ENCODE measurements around the gene CMTM6. TPM values are rescaled to one million over a fixed set of nuclear protein-coding genes. Genes with fewer than 3 reads are reported as not detected.
"Not testable (repeated sequence)": the region's sequence is repeated elsewhere in the genome, so short reads cannot be mapped to it uniquely, and the experiment has no call there.

CMTM6 gene
- total RNA-seq, 1 donor from 2014 or later = 309 TPM

- not testable (repeated sequence) for DNase-seq (ENCODE audit: low spot score)
Measured at GRCh38 chr3:32466808-32467207, 35.8 kb downstream of the CMTM6 start.

- DNase-seq (ENCODE audit: low spot score) = not testable (repeated sequence)
Measured at GRCh38 chr3:32464726-32465125, 37.9 kb downstream of the CMTM6 start.

- DNase-seq (ENCODE audit: low spot score) = not testable (repeated sequence)
Measured at GRCh38 chr3:32463415-32463814, 39.2 kb downstream of the CMTM6 start.

GRCh38 chr3:32462191-32462986 is 40.3 kb downstream of the CMTM6 start:
- not testable (repeated sequence) for DNase-seq (ENCODE audit: low spot score)

GRCh38 chr3:32460817-32461496 is 41.7 kb downstream of the CMTM6 start:
- not testable (repeated sequence) for DNase-seq (ENCODE audit: low spot score)

- DNase-seq (ENCODE audit: low spot score) = peak; percentile 30
Measured at GRCh38 chr3:32460031-32460749, 42.5 kb downstream of the CMTM6 start.

GRCh38 chr3:32459450-32459849 is 43.2 kb downstream of the CMTM6 start:
- no peak for DNase-seq (ENCODE audit: low spot score)

GRCh38 chr3:32457971-32458471 is 44.6 kb downstream of the CMTM6 start:
- peak; percentile 34 for DNase-seq (ENCODE audit: low spot score)

GRCh38 chr3:32456429-32457130 is 46.1 kb downstream of the CMTM6 start:
- no peak for DNase-seq (ENCODE audit: low spot score)

- DNase-seq (ENCODE audit: low spot score) = no peak
Measured at GRCh38 chr3:32455609-32456428, 46.8 kb downstream of the CMTM6 start.

GRCh38 chr3:32454731-32455608 is 47.7 kb downstream of the CMTM6 start:
- no peak for DNase-seq (ENCODE audit: low spot score)

GRCh38 chr3:32454111-32454510 is 48.5 kb downstream of the CMTM6 start:
- DNase-seq (ENCODE audit: low spot score) = no peak

- no peak for DNase-seq (ENCODE audit: low spot score)
Measured at GRCh38 chr3:32453346-32453745, 49.3 kb downstream of the CMTM6 start.

- no peak for DNase-seq (ENCODE audit: low spot score)
Measured at GRCh38 chr3:32452009-32452408, 50.6 kb downstream of the CMTM6 start.

GRCh38 chr3:32450992-32451659 is 51.5 kb downstream of the CMTM6 start:
- DNase-seq (ENCODE audit: low spot score) = no peak

GRCh38 chr3:32450426-32450825 is 52.2 kb downstream of the CMTM6 start:
- no peak for DNase-seq (ENCODE audit: low spot score)

- DNase-seq (ENCODE audit: low spot score) = no peak
Measured at GRCh38 chr3:32449691-32450090, 53.0 kb downstream of the CMTM6 start.

GRCh38 chr3:32448686-32449474 is 53.8 kb downstream of the CMTM6 start:
- DNase-seq (ENCODE audit: low spot score) = no peak

Data from umbilical cord (tissue), 2 donors.